ENCODE measurements around the gene LDLRAD4.

- TF ChIP-seq, protein P1, sequence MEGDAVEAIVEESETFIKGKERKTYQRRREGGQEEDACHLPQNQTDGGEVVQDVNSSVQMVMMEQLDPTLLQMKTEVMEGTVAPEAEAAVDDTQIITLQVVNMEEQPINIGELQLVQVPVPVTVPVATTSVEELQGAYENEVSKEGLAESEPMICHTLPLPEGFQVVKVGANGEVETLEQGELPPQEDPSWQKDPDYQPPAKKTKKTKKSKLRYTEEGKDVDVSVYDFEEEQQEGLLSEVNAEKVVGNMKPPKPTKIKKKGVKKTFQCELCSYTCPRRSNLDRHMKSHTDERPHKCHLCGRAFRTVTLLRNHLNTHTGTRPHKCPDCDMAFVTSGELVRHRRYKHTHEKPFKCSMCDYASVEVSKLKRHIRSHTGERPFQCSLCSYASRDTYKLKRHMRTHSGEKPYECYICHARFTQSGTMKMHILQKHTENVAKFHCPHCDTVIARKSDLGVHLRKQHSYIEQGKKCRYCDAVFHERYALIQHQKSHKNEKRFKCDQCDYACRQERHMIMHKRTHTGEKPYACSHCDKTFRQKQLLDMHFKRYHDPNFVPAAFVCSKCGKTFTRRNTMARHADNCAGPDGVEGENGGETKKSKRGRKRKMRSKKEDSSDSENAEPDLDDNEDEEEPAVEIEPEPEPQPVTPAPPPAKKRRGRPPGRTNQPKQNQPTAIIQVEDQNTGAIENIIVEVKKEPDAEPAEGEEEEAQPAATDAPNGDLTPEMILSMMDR (conservative IDR thresholded peaks at IDR 0.05): no peak
- TF ChIP-seq ZFX (IDR thresholded peaks at IDR 0.05): no peak
These were observed 88.0 kb downstream of the LDLRAD4 start for GRCh38 chr18:13306583-13306982.
